Karpas-422 (cell line): ENCODE measurements around the gene HES7. TPM values are rescaled to one million over a fixed set of nuclear protein-coding genes. Genes with fewer than 3 reads are reported as not detected.

Experiments
- DNase-seq: peaks from one replicate; pipeline ENCODE4 v3.0.0-alpha.2; 2015
- H2AFZ ChIP-seq: fragments of 200-600 bp; sonication (generic); 2 replicates; pipeline ENCODE4 v1.6.1; 2014; ENCODE audit warnings: antibody characterized with exemption, low read length, mixed read lengths
- H3K27ac ChIP-seq: fragments of 200-600 bp; sonication (generic); 2 replicates; pipeline ENCODE4 v1.5.1; 2014; ENCODE audit warnings: mild to moderate bottlenecking, low read length, moderate library complexity
- H3K27me3 ChIP-seq: fragments of 200-600 bp; sonication (generic); 2 replicates; pipeline ENCODE4 v1.6.1; 2014; ENCODE audit warnings: low read length, mixed read lengths
- H3K36me3 ChIP-seq: fragments of 200-600 bp; sonication (generic); 2 replicates; pipeline ENCODE4 v1.6.1; 2014; ENCODE audit warnings: low read length, mixed read lengths; ENCODE audit not compliant: insufficient read depth
- H3K4me1 ChIP-seq: fragments of 200-600 bp; sonication (generic); 2 replicates; pipeline ENCODE4 v1.6.1; 2014; ENCODE audit warnings: mild to moderate bottlenecking, low read length, mixed read lengths
- H3K4me2 ChIP-seq: fragments of 200-600 bp; sonication (generic); 2 replicates; pipeline ENCODE4 v1.6.1; 2014; ENCODE audit warnings: low read length, low read depth, mild to moderate bottlenecking; ENCODE audit not compliant: poor library complexity, severe bottlenecking
- H3K4me3 ChIP-seq: fragments of 200-600 bp; sonication (generic); 2 replicates; pipeline ENCODE4 v1.5.1; 2014; ENCODE audit warnings: mild to moderate bottlenecking, antibody characterized with exemption, low read length, mixed read lengths
- H3K79me2 ChIP-seq: fragments of 200-600 bp; sonication (generic); 2 replicates; pipeline ENCODE4 v1.6.1; 2014; ENCODE audit warnings: mild to moderate bottlenecking, low read length, mixed read lengths
- H3K9ac ChIP-seq: fragments of 200-600 bp; sonication (generic); 2 replicates; pipeline ENCODE4 v1.6.0; 2014; ENCODE audit warnings: low read length
- H3K9me2 ChIP-seq: fragments of 200-600 bp; sonication (generic), shearing (Covaris generic); replicated peaks from 2 replicates; pipeline ENCODE4 v1.6.0; 2014; ENCODE audit warnings: mild to moderate bottlenecking, low read length, moderate library complexity; ENCODE audit not compliant: insufficient read depth
- H3K9me3 ChIP-seq: fragments of 300-700, 200-600 bp; sonication (generic); 2 replicates; pipeline ENCODE4 v1.6.1; 2014; ENCODE audit warnings: low read length, mixed read lengths
- H4K20me1 ChIP-seq: fragments of 200-600 bp; sonication (generic); 2 replicates; pipeline ENCODE4 v1.6.1; 2014; ENCODE audit warnings: mild to moderate bottlenecking, antibody characterized with exemption, low read length, low read depth; ENCODE audit not compliant: insufficient read depth
- total RNA-seq: library from RNA; depleted of rRNA; stranded (reverse); fragments of >200 nt; shearing (Covaris generic); gene quantifications from 2 replicates; pipeline ENCODE4 v1.2.3, GENCODE V29; 2014; ENCODE audit warnings: low replicate concordance

HES7 gene
- total RNA-seq, 1 experiment from 2014 or later = 0.37 TPM

DNA sequence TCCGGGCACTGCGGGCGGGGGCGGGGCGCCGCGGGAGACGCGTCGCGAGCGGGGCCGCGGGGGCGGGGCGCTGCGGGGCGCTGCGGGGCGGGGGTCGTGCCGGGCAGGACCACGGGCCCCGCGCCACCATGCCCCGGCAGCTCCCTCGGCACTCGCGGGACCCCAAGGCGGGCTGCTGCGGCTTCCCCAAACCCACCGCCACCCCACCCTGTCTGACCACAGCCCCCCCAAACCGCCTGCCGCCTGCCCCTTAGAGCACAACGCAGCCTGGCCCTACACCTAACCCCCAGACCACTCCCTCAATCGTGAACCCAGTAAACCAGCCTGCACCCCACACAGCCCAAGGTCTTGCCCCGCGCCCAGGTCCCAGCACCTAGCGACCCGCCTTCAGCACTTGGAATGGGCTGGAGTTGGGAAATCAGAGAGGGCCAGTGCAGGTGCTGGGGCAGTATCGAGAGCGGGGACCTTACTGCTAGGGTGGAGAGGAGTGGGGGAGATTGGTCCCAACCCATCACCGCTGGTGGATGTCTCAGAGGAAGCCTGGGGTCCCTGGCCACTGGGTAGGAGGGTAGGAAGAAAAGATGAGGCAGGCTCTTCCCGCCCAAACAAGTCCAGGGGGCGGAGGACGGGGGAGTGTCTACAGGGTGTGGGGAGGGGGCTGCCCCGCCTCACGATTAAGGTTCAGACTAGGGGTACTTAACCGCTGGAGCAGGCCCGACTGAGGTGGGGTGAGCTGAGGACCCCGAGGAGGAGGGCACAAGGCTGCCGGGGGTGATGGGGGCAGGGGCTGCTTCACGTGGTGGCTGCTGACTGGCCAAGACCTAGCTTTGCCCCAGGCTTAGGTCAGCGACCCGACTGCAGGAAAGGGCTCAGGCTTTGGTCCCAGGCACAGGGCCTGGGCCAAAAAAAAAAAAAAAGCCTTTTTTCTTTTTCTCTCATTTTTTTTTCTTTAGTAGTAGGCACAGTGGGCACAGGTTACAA, 39.4 kb upstream of the HES7 start:
- Histone ChIP-seq H2AFZ (peak overlapping the region; percentile 94), H3K4me3 (peak overlapping the region; percentile 86), H3K9ac (peak overlapping the region; percentile 96), H3K9me2 (no peaks in the 10 kb centered on the region), H3K9me3 (no peaks in the 10 kb centered on the region), H3K27ac (peak overlapping the region; percentile 81), H3K4me2 (peak overlapping the region; percentile 88), H4K20me1 (peaks cover 12% of the 10 kb centered on the region), H3K36me3 (peaks cover 11% of the 10 kb centered on the region; the same call in 1 of the 2 replicates), H3K27me3 (no peaks in the 10 kb centered on the region), H3K79me2 (peaks cover 27% of the 10 kb centered on the region), H3K4me1 (peaks cover 53% of the 10 kb centered on the region)
- DNase-seq = peak; percentile 75

GRCh38 chr17:8162233-8162996, 38.5 kb upstream of the HES7 start, which contains the start of gene VAMP2:
VAMP2 (minus strand) TSS chr17:8162948; CDS start chr17:8162879, 69 bp downstream.
- Histone ChIP-seq H4K20me1 (peaks cover 12% of the 10 kb centered on the region), H3K36me3 (peaks cover 11% of the 10 kb centered on the region; the same call in 1 of the 2 replicates), H3K4me3 (peak within 1 kb of the TSS; percentile 86), H3K4me2 (peak within 1 kb of the TSS; percentile 96), H3K27me3 (no peaks in the 10 kb centered on the region), H3K9me3 (no peaks in the 10 kb centered on the region), H3K79me2 (peaks cover 27% of the 10 kb centered on the region), H3K4me1 (peaks cover 53% of the 10 kb centered on the region), H3K27ac (peak within 1 kb of the TSS; percentile 81), H2AFZ (peak within 1 kb of the TSS; percentile 94), H3K9ac (peak within 1 kb of the TSS; percentile 96), H3K9me2 (no peaks in the 10 kb centered on the region)
- DNase-seq = peak; percentile 90

DNA sequence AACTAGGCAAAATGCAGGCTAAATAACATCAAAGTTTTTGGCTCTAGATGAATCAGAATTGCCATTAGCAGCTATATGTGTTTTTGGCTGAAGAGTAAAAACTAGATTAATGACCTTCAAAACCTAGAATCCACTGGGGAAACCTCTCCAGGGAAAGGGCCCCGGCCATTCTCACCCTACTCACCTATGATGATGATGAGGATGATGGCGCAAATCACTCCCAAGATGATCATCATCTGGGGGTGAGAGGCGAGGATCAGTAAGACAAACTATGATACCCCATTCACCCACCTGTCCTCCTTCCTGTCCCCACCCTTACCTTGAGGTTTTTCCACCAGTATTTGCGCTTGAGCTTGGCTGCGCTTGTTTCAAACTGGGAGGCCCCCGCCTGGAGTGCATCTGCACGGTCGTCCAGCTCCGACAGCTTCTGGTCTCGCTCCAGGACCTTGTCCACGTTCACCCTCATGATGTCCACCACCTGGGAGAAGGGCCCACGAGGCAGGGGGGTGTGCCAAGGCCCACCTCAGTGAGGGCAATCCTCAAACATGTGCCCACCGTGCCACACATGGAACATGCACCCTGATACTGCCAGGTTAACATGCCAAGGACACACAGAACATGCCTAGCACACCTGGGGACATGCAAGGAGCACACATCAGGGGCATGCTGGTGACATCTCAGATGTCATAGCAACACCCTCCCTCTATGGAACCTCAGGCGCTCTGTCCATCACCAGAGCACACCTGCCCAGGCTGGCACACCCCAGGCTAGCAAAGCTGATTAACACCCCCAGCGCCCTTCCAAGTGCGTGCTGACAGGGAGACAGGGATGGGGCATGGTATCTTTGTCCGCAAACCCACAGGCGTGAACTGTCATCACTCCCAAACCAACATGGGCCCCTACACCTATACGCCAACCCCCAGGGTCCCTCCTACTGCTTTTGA, 37.7 kb upstream of the HES7 start:
- Histone ChIP-seq H4K20me1 (peaks cover 12% of the 10 kb centered on the region), H3K9me2 (no peaks in the 10 kb centered on the region), H3K9ac (peak overlapping the region; percentile 96), H2AFZ (no peak overlapping the region), H3K9me3 (no peaks in the 10 kb centered on the region), H3K27ac (peak overlapping the region; percentile 69), H3K4me2 (peak overlapping the region; percentile 96), H3K79me2 (peaks cover 27% of the 10 kb centered on the region), H3K36me3 (peaks cover 11% of the 10 kb centered on the region; the same call in 1 of the 2 replicates), H3K27me3 (no peaks in the 10 kb centered on the region), H3K4me3 (peak overlapping the region; percentile 86), H3K4me1 (peaks cover 58% of the 10 kb centered on the region)
- no peak for DNase-seq

DNA sequence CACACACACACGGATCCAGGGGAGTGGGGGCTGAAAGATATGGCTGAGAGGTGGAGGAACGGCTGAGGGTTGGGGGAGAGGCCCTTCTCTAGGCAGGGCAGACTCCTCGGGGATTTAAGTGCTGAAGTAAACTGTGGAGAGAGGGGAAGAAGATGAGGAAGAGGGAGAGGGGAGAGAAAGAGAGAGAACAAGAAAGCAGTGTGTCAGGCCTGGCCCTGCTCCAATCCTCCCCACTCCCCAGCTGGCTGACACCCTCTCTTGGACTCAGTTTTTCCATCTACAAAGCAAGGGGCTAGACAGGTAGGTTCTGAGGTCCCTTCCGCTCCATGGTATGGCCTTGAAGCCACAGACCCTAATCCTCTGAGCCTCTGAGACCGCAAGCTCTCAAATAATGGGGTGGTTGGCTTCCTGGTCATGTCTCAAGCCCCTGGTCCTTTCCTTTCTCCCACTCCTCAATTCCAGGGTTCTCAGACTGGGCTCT, 36.9 kb upstream of the HES7 start:
- no peaks in the 10 kb centered on the region for H3K27me3 ChIP-seq
- peaks cover 29% of the 10 kb centered on the region for H3K79me2 ChIP-seq
- H4K20me1 ChIP-seq = peaks cover 12% of the 10 kb centered on the region
- H3K4me3 ChIP-seq = peak overlapping the region; percentile 86; the same call in 1 of the 2 replicates
- peaks cover 60% of the 10 kb centered on the region for H3K4me1 ChIP-seq
- H3K9me3 ChIP-seq = no peaks in the 10 kb centered on the region
- no peak overlapping the region for H2AFZ ChIP-seq
- peaks cover 11% of the 10 kb centered on the region; the same call in 1 of the 2 replicates for H3K36me3 ChIP-seq
- peak overlapping the region; percentile 57 for H3K27ac ChIP-seq
- H3K9me2 ChIP-seq = no peaks in the 10 kb centered on the region
- no peak for DNase-seq
- peak overlapping the region; percentile 96 for H3K9ac ChIP-seq
- peak overlapping the region; percentile 96 for H3K4me2 ChIP-seq

DNA sequence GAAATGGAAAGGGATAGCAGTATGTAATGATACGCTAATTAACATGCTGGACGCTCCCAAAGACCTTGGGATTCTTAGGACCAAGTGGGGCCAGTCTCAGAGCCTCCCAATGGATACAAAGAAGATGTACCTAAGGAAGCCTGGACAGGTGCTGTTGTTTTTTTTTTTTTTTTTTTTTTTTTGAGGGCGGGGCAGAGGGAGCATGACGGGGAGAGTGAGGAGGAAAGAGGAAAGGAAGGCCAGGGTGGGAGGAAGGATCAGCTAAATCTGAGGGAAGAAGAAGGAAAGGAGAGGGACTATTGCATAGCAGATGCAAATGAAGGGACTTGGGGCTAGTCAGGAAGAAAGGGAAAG, 36.3 kb upstream of the HES7 start:
- peaks cover 12% of the 10 kb centered on the region for H4K20me1 ChIP-seq
- H3K4me1 ChIP-seq = peaks cover 66% of the 10 kb centered on the region
- no peaks in the 10 kb centered on the region for H3K27me3 ChIP-seq
- 0 out of 2 replicates have a peak overlapping the region, but pooled peaks have one; percentile 33 for H3K9ac ChIP-seq
- no peaks in the 10 kb centered on the region for H3K9me2 ChIP-seq
- no peak overlapping the region for H3K4me2 ChIP-seq
- H3K4me3 ChIP-seq = no peak overlapping the region
- H3K9me3 ChIP-seq = no peaks in the 10 kb centered on the region
- H2AFZ ChIP-seq = no peak overlapping the region
- peaks cover 35% of the 10 kb centered on the region for H3K79me2 ChIP-seq
- peaks cover 11% of the 10 kb centered on the region; the same call in 1 of the 2 replicates for H3K36me3 ChIP-seq
- peak overlapping the region; percentile 57; the same call in 1 of the 2 replicates for H3K27ac ChIP-seq
- DNase-seq = no peak

DNA sequence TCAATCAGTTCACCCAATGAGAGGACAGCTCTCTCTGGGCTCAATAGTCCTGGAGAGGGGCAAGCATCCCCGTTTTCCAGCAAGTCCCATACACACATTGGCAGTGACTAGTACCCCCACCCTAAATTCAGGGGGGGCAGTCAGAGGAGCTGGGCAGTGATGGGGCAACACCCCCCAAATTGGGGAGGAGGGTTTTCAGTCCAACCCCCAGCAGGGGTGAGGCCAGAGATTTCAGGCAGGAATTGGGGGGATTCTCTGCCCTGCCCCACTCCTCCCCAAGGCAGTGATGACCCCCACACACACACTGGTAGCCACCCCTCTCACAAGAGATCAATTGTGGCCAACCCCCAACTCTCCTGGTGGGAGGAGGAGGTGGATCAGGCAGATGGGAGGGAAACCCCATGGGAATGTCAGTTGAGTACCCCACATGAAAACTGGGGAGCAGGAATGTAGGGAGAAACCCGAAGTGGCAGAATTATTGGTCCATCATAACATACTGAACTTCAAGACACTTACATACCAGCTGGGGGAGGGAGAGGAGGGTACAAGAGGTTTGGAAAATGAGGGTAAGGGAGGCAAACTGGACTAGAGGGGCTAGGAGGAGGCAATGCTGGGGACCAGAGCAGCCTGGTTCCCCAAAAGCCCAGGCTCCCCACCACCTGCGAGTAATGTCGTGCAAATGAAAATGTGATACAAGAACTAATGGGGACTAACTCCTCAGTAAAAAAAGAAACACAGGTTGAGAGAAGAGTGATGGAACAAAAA, 35.7 kb upstream of the HES7 start:
- Histone ChIP-seq H3K79me2 (peaks cover 40% of the 10 kb centered on the region), H3K36me3 (peaks cover 11% of the 10 kb centered on the region; the same call in 1 of the 2 replicates), H3K4me2 (peak overlapping the region; percentile 4), H3K27me3 (no peaks in the 10 kb centered on the region), H3K4me3 (no peak overlapping the region), H3K27ac (no peak overlapping the region), H4K20me1 (peaks cover 12% of the 10 kb centered on the region), H3K9ac (peak overlapping the region; percentile 33; the same call in 1 of the 2 replicates), H3K4me1 (peaks cover 66% of the 10 kb centered on the region), H3K9me2 (no peaks in the 10 kb centered on the region), H2AFZ (no peak overlapping the region), H3K9me3 (no peaks in the 10 kb centered on the region)
- DNase-seq = no peak

DNA sequence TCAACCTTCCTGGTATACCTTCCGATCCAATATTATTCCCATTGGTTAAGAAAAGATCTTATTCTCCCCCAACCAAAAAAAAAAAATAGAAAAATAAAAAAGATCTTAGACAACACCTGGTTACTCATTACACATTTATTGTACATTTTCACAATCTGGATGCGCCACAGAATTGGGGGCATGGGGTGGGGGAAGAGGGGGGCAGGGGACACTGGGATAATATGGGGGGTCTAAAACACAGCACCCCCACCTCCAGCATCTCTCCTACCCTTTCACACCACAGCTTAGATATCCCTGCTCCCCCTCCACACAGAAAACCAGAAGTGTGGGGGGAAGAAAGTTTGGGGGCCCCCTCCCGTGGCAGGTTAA, 35.1 kb upstream of the HES7 start:
- Histone ChIP-seq H2AFZ (no peak overlapping the region), H3K36me3 (peaks cover 11% of the 10 kb centered on the region; the same call in 1 of the 2 replicates), H3K4me2 (no peak overlapping the region), H3K9me3 (no peaks in the 10 kb centered on the region), H3K4me1 (peaks cover 66% of the 10 kb centered on the region), H3K4me3 (no peak overlapping the region), H3K27ac (no peak overlapping the region), H4K20me1 (peaks cover 12% of the 10 kb centered on the region), H3K9ac (no peak overlapping the region), H3K9me2 (no peaks in the 10 kb centered on the region), H3K27me3 (no peaks in the 10 kb centered on the region), H3K79me2 (peaks cover 45% of the 10 kb centered on the region)
- DNase-seq = no peak
